Right atrium auricular region (tissue), 2 donors: ENCODE data around the gene SPAG16. TPM values are rescaled to one million over a fixed set of nuclear protein-coding genes. Genes with fewer than 3 reads are reported as not detected.

Experiments used
- DNase-seq: peaks from one replicate; pipeline ENCODE4 v3.0.0-alpha.2; 2019; ENCODE audit warnings: low spot score
- H3K27ac ChIP-seq, 2 donors: fragments of 200-600 bp; sonication (generic); 1 replicate in 1 of 2; 2 replicates in 1 of 2; pipeline ENCODE4 v1.5.1; 2016 to 2019
- H3K27me3 ChIP-seq, 2 donors: fragments of 200-600 bp; sonication (generic); one replicate each; pipeline versions ENCODE4 v1.5.1 to v1.6.0; 2017 to 2019
- H3K36me3 ChIP-seq: fragments of 200-600 bp; sonication (generic); one replicate; pipeline ENCODE4 v1.5.1; 2016
- H3K4me1 ChIP-seq, 2 donors: fragments of 200-600 bp; sonication (generic); one replicate each; pipeline versions ENCODE4 v1.5.1 to v1.6.0; 2017 to 2019
- H3K4me3 ChIP-seq, 2 donors: fragments of 200-600 bp; sonication (generic); 1 replicate in 1 of 2; 2 replicates in 1 of 2; pipeline ENCODE4 v1.5.1; 2017 to 2019; ENCODE audit warnings: mild to moderate bottlenecking in 1 of 2, moderate library complexity in 1 of 2
- H3K9me3 ChIP-seq, 2 donors: fragments of 200-600 bp; sonication (generic); one replicate each; pipeline ENCODE4 v1.5.1; 2019
- CTCF ChIP-seq, 2 donors: fragments of 200-600 bp; sonication (generic); IDR thresholded peaks; one replicate each; pipeline ENCODE4 v1.5.1; 2019; ENCODE audit warnings: antibody characterized with exemption in 2 of 2
- total RNA-seq, 2 donors: library from RNA; depleted of rRNA; stranded (reverse); fragments of >200 nt; gene quantifications; one replicate each; pipeline ENCODE4 v1.1.0, GENCODE V29; 2016

SPAG16 gene
- total RNA-seq, 2 donors from 2014 or later = 17.3 to 18.3 TPM

GRCh38 chr2:213561759-213562158 lies 277.5 kb downstream of the SPAG16 start:
- Histone ChIP-seq H3K27ac (no peak overlapping the region), H3K4me3 (no peak overlapping the region), H3K9me3 (peaks cover 0 to 4% of the 10 kb centered on the region in 2 donors), H3K36me3 (no peaks in the 10 kb centered on the region), H3K27me3 (no peaks in the 10 kb centered on the region), H3K4me1 (no peaks in the 10 kb centered on the region)
- TF ChIP-seq CTCF (IDR thresholded peaks at IDR 0.05) = no peak
- no peak for DNase-seq

DNA sequence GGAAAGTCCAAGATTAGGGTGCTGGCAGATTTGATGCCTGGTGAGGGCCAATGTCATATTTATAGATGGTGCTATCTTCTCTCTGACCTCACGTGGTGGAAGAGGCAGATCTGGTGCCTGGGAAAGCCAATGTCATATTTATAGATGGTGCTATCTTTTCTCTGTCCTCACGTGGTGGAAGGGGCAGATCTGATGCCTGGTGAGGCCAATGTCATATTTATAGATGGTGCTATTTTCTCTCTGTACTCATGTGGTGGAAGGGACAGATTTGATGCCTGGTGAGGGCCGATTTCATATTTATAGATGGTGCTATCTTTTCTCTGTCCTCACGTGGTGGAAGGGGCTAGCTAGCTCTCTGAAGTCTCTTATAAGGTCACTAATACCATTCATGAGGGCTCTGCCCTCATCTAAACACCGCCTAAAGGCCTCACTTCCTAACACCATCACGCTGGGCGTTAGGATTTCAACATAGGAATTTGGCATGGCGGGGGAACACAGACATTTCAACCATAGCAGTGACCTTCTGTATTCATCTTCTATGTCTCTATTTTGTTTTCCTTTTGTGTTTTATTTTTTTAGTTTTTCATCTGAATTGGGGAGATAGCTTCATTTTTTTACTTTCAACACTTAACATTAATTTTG lies 278.4 kb downstream of the SPAG16 start:
- Histone ChIP-seq H3K9me3 (peaks cover 0 to 4% of the 10 kb centered on the region in 2 donors), H3K4me1 (no peaks in the 10 kb centered on the region), H3K27ac (no peak overlapping the region), H3K27me3 (no peaks in the 10 kb centered on the region), H3K4me3 (no peak overlapping the region), H3K36me3 (no peaks in the 10 kb centered on the region)
- no peak for DNase-seq
- no peak for TF ChIP-seq CTCF (IDR thresholded peaks at IDR 0.05)

GRCh38 chr2:213566846-213567245 lies 282.6 kb downstream of the SPAG16 start:
- Histone ChIP-seq H3K4me1 (no peaks in the 10 kb centered on the region), H3K36me3 (no peaks in the 10 kb centered on the region), H3K9me3 (peaks cover 0 to 4% of the 10 kb centered on the region in 2 donors), H3K27ac (no peak overlapping the region), H3K27me3 (no peaks in the 10 kb centered on the region), H3K4me3 (no peak overlapping the region)
- no peak for DNase-seq
- TF ChIP-seq CTCF (IDR thresholded peaks at IDR 0.05) = no peak

- Histone ChIP-seq H3K27me3 (no peaks in the 10 kb centered on the region), H3K4me3 (no peak overlapping the region), H3K36me3 (no peaks in the 10 kb centered on the region), H3K9me3 (no peaks in the 10 kb centered on the region), H3K4me1 (no peaks in the 10 kb centered on the region), H3K27ac (no peak overlapping the region)
- DNase-seq = no peak
- TF ChIP-seq CTCF (IDR thresholded peaks at IDR 0.05) = no peak
Observed at GRCh38 chr2:213609570-213610170, 325.4 kb downstream of the SPAG16 start.

DNA sequence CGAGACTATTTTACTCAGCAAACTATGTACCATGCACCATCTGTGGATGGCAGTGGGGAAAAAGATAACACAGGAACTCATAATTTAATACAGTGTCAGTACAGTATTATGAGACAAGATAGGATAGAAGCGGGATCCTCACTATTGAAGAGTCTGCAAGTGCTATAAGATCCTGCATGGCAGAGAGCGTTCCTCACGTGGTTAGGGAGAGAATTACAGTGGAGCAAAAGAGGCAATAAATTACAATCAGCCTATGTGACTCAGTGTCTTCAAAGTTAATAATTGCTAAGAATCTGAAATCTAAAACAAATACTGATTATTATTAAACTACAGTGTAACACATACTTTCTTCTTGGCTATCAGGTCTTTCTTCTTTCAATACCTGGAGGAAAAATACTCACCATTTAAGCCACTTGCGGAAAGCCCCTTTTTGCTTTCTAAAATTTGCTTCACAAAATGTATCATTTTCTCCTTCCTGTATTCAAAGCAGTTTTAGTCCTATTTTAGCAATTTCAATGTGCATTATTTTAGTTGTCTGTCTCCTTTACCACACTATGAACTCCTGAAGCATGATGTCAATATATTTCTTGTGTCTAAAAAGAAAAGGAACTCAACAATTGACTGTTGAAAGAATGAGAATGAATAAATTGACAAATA lies 342.9 kb downstream of the SPAG16 start:
- Histone ChIP-seq H3K36me3 (no peaks in the 10 kb centered on the region), H3K27me3 (no peaks in the 10 kb centered on the region), H3K9me3 (peaks cover 0 to 2% of the 10 kb centered on the region in 2 donors), H3K4me1 (no peaks in the 10 kb centered on the region), H3K27ac (no peak overlapping the region), H3K4me3 (no peak overlapping the region)
- DNase-seq = no peak
- no peak for TF ChIP-seq CTCF (IDR thresholded peaks at IDR 0.05)
